Bronchial epithelial cell (primary cell): ENCODE results near the gene FBN1. TPM values are rescaled to one million over a fixed set of nuclear protein-coding genes. Genes with fewer than 3 reads are reported as not detected.

ENCODE experiments used
- DNase-seq: peaks from one replicate; pipeline ENCODE4 v3.0.0-alpha.2; 2010; ENCODE audit warnings: low read depth
- FAIRE-seq: peaks from 2 replicates; lab custom pipeline; 2011; peaks lifted over from hg19 to GRCh38; lab: Jason Lieb, UNC
- H3K27me3 ChIP-seq: 2 replicates; pipeline ENCODE4 v1.5.1; 2011; ENCODE audit warnings: low read length; ENCODE audit not compliant: control insufficient read depth, insufficient read depth
- H3K36me3 ChIP-seq: 2 replicates; pipeline ENCODE4 v1.5.1; 2011; ENCODE audit warnings: low read length; ENCODE audit not compliant: control insufficient read depth, insufficient read depth
- H3K4me3 ChIP-seq: 2 replicates; pipeline ENCODE4 v1.5.1; 2011; ENCODE audit warnings: mild to moderate bottlenecking, low read depth, low read length, control low read depth
- total RNA-seq: library from RNA; depleted of rRNA; stranded (reverse); fragments of >200 nt; gene quantifications from 2 replicates; pipeline ENCODE4 v1.2.1, GENCODE V29; 2014
- TF ChIP-seq, protein P1 (sequence below): IDR thresholded peaks from 2 replicates; pipeline ENCODE4 v1.5.1; 2011; ENCODE audit warnings: mild to moderate bottlenecking, moderate library complexity, low read length, control low read depth, inconsistent platforms; ENCODE audit not compliant: insufficient read depth, severe bottlenecking

FBN1 gene
- total RNA-seq, 1 donor from 2014 or later, result 6.3 TPM

DNA sequence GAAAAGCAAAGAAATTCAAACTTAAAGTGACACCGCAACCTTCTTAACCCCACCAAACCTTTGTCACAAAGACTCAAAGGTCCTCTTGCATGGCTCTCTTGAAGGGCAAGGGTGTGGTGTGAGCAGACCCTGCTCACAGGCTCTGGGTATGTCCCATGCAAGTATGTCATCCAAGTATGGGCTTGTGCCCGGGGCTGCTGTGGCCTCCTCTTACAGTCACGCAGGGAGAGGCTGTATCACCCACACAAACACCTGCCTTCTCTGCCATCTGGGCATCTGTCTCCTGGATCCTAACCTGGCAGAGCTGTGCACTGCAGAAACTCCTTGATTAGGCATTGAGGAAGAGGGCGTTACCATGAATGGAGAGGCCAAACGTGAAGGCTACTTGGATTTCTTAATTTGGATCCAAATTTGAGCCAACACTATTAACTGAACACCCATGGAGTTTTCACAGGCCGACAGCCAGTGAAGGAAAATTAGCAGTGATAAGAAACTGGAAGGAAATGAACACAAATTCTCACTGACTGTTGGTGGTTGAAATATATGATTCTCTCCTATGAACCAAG, 167.6 kb downstream of the FBN1 start:
- Histone ChIP-seq H3K36me3 (no peaks in the 10 kb centered on the region), H3K4me3 (no peak overlapping the region), H3K27me3 (no peaks in the 10 kb centered on the region)
- FAIRE-seq, result peak; percentile 50
- TF ChIP-seq, protein P1, sequence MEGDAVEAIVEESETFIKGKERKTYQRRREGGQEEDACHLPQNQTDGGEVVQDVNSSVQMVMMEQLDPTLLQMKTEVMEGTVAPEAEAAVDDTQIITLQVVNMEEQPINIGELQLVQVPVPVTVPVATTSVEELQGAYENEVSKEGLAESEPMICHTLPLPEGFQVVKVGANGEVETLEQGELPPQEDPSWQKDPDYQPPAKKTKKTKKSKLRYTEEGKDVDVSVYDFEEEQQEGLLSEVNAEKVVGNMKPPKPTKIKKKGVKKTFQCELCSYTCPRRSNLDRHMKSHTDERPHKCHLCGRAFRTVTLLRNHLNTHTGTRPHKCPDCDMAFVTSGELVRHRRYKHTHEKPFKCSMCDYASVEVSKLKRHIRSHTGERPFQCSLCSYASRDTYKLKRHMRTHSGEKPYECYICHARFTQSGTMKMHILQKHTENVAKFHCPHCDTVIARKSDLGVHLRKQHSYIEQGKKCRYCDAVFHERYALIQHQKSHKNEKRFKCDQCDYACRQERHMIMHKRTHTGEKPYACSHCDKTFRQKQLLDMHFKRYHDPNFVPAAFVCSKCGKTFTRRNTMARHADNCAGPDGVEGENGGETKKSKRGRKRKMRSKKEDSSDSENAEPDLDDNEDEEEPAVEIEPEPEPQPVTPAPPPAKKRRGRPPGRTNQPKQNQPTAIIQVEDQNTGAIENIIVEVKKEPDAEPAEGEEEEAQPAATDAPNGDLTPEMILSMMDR, result no peak
- no peak for DNase-seq

DNA sequence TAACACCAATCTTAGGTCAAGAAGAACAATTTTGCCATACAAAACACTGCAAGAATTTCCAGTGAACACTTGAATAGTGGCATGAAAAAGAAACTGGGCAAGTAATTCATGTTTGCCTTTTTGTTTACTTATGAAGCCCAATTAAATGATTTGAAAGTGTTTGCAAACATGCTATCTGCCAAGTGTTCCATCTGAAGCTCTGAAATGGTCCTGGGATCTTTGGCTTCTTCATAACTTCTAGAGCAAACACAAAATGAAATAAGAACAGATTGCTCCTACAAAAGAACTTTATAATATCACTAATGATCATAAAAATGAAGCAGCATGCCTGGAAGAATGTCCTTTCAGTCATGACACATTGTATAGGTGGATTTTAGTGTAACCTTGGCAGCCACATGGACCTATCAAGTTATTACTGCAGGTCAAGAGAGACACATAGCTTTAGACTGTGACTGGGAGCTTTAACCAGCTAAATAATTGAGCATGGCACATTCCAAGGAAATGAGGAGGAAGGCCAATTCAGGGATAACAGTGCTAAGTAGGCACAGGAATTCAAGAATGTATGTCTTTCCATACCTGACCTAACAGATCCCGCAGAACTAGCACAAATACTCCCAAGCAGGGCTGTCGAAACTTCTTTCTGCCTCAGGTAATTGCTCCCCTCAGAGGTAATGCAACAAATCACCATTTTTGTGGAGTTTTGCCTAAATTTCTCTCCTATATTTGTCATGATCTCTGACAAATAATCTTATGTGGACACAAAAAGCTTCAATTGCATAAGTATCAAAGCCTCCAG, 169.7 kb downstream of the FBN1 start:
- FAIRE-seq (no peak), DNase-seq (peak; percentile 24)
- TF ChIP-seq, protein P1, result no peak
- Histone ChIP-seq H3K4me3 (no peak overlapping the region), H3K36me3 (no peaks in the 10 kb centered on the region), H3K27me3 (no peaks in the 10 kb centered on the region)

DNA sequence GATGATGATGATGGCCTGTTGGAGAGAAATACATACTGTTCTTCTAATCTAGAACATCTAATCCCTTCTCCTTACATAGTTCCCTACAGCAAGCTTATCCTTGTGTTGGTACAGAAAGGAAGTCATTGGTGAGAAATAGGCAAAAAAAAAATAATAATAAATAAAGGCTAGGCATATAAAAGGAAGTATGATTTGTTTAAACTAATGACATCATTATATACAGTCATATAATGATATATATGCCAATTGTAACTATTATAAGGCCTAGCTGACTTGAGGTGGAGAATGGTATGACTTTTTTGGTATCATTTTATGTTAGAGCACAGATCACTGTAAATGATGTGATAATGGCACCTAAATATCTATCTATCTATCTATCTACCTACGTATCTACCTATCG, 171.8 kb downstream of the FBN1 start:
- Histone ChIP-seq H3K4me3 (no peak overlapping the region), H3K27me3 (no peaks in the 10 kb centered on the region), H3K36me3 (no peaks in the 10 kb centered on the region)
- DNase-seq, result no peak
- TF ChIP-seq, protein P1, result no peak
- no peak for FAIRE-seq

DNA sequence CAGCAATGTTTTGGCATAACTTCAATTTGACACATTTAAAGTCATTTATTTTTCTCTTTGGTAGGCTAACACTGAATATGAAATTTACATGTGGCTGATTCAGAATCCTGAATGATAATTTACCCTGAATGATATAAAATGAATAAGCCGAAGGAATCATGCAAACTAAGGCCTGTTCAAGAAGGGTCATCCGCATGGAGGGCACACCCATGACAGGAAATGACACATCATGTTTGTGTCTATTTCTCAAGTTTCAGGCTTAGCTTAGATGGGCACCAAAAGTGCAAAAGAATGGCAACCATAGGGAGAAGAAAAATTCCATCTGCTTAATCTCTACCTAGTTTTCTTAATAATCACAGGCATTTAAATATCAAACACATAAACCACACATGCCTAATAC, 172.8 kb downstream of the FBN1 start:
- TF ChIP-seq, protein P1, result no peak
- Histone ChIP-seq H3K36me3 (no peaks in the 10 kb centered on the region), H3K27me3 (no peaks in the 10 kb centered on the region), H3K4me3 (no peak overlapping the region)
- DNase-seq (peak; percentile 79), FAIRE-seq (no peak)

DNA sequence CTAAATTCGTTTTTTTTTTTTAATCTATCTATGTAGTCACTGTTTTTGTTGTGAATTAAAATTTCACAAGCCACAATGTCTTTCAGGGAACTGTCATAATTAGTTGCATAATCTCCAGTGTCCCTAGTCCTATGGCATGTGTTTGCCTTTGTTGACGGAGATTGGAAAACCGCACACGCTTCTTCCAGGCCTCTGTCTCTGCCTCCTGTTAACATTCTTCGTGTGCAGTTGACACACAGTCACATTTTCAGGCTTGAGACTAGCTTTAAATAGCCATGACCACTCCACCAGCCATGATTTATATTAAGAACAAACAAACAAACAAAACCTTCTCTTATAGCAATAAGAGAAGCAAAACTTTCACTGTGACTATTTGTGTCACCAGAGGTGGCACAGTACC, 174.4 kb downstream of the FBN1 start:
- TF ChIP-seq, protein P1, result no peak
- Histone ChIP-seq H3K36me3 (no peaks in the 10 kb centered on the region), H3K4me3 (no peak overlapping the region), H3K27me3 (no peaks in the 10 kb centered on the region)
- no peak for DNase-seq
- no peak for FAIRE-seq

DNA sequence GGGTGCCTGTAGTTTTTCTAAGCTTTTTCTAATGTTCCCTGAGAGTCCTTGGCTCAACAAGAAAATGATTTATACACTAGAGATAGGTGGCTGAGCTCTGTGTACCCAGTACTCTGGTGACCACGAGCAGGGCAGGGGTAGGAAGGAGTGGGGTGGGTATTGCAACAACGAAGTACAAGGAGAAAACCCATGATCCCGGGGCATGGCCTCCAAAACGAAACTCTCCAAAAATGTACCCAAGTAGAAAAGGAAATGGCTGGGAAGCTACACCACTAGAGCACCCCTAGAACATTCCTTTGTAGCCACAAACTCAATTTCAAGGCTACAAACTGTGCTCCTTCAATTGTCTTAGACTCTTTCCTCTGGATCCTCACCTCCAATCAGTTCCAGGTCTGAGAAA, 175.4 kb downstream of the FBN1 start:
- TF ChIP-seq, protein P1, result no peak
- FAIRE-seq (no peak), DNase-seq (no peak)
- Histone ChIP-seq H3K36me3 (no peaks in the 10 kb centered on the region), H3K4me3 (no peak overlapping the region), H3K27me3 (no peaks in the 10 kb centered on the region)
